Dermis microvascular lymphatic vessel endothelial cell (primary cell): ENCODE results near the gene FBXO4. TPM values are rescaled to one million over a fixed set of nuclear protein-coding genes. Genes with fewer than 3 reads are reported as not detected.
"Not testable (repeated sequence)": the region's sequence is repeated elsewhere in the genome, so short reads cannot be mapped to it uniquely, and the experiment has no call there.

Experiments
- DNase-seq, 2 donors: peaks; one replicate each; pipeline versions ENCODE4 v3.0.0 to v3.0.0-alpha.2; 2010; ENCODE audit warnings: low read depth in 2 of 2
- total RNA-seq: library from RNA; depleted of rRNA; stranded (reverse); fragments of >200 nt; gene quantifications from 2 replicates; pipeline ENCODE4 v1.2.1, GENCODE V29; 2014

Gene FBXO4
- total RNA-seq, 1 donor from 2014 or later: 8.5 TPM

GRCh38 chr5:41924526-41924871 is 582 bp upstream of the FBXO4 start:
- no peak for DNase-seq

GRCh38 chr5:41925555-41925951 is 472 bp downstream of the FBXO4 start:
- DNase-seq: peak in 1 of 2 donors; percentile 81

- DNase-seq: no peak
Observed at GRCh38 chr5:41927604-41928003, 2.5 kb downstream of the FBXO4 start.

GRCh38 chr5:41929035-41929434 is 4.0 kb downstream of the FBXO4 start:
- no peak for DNase-seq

- DNase-seq: no peak
Observed at GRCh38 chr5:41932770-41933169, 7.7 kb downstream of the FBXO4 start.

- DNase-seq: no peak
Observed at GRCh38 chr5:41935544-41935943, 10.5 kb downstream of the FBXO4 start.

- DNase-seq: no peak
Observed at GRCh38 chr5:41940641-41941040, 15.6 kb downstream of the FBXO4 start.

- not testable (repeated sequence) for DNase-seq
Observed at GRCh38 chr5:41945332-41945955, 20.4 kb downstream of the FBXO4 start.

- no peak for DNase-seq
Observed at GRCh38 chr5:41951224-41951623, 26.1 kb downstream of the FBXO4 start.

- DNase-seq: no peak
Observed at GRCh38 chr5:41954286-41954685, 29.2 kb downstream of the FBXO4 start.

- DNase-seq: no peak
Observed at GRCh38 chr5:41955432-41956024, 30.4 kb downstream of the FBXO4 start.

GRCh38 chr5:41956943-41957342 is 31.9 kb downstream of the FBXO4 start:
- no peak for DNase-seq

GRCh38 chr5:41960481-41960880 is 35.4 kb downstream of the FBXO4 start:
- DNase-seq: no peak

GRCh38 chr5:41961736-41962135 is 36.7 kb downstream of the FBXO4 start:
- DNase-seq: no peak

- no peak for DNase-seq
Observed at GRCh38 chr5:41962491-41962890, 37.4 kb downstream of the FBXO4 start.

- DNase-seq: no peak
Observed at GRCh38 chr5:41966401-41967105, 41.5 kb downstream of the FBXO4 start.

- DNase-seq: no peak
Observed at GRCh38 chr5:41967401-41967800, 42.3 kb downstream of the FBXO4 start.

GRCh38 chr5:41968153-41968723 is 43.2 kb downstream of the FBXO4 start:
- DNase-seq: no peak

GRCh38 chr5:41973087-41973486 is 48.0 kb downstream of the FBXO4 start:
- DNase-seq: no peak

GRCh38 chr5:41973887-41974286 is 48.8 kb downstream of the FBXO4 start:
- no peak for DNase-seq

GRCh38 chr5:41978676-41979075 is 53.6 kb downstream of the FBXO4 start:
- DNase-seq: no peak

GRCh38 chr5:41980396-41980795 is 55.3 kb downstream of the FBXO4 start:
- no peak for DNase-seq

- DNase-seq: no peak
Observed at GRCh38 chr5:41980870-41981269, 55.8 kb downstream of the FBXO4 start.
